Measurements from ENCODE around the gene TPM1.
"Not testable (repeated sequence)": the region's sequence is repeated elsewhere in the genome, so short reads cannot be mapped to it uniquely, and the experiment has no call there.

Gene TPM1

DNA sequence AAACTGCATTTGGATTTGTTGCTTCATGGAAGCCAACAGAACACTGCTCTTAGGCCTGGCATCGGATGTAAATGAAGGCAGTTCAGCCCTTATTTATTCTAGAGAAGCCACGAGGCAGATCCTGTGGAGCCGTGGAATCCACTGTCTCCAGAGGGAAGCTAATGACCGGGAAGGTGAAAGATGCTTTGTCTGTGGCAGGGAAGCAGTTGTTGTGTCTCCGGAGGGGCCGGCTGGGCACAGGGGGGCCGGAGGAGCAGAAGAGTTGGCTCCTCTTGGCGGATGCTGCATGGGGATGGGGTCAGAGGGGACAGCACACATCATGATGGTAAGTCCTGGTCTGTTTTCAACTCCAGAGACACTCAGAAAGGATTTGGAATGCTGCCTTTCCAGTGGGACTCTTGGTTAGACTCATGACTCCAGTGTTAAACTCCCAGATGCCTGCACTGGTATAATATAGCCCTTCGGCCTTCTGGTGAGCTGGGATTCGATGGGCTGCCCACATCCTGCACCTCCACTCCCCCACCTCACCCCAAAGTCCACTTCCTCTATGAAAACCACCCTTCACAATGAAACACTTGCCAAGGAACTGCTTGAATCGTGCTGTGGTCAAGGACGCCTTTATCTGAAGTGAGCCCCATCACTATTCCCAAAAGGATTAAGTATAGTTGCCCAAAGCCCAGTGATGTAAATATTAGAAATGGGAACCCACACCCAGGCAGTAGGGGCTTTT is 33.6 kb downstream of the TPM1 start:
- DNase-seq, result no peak

DNA sequence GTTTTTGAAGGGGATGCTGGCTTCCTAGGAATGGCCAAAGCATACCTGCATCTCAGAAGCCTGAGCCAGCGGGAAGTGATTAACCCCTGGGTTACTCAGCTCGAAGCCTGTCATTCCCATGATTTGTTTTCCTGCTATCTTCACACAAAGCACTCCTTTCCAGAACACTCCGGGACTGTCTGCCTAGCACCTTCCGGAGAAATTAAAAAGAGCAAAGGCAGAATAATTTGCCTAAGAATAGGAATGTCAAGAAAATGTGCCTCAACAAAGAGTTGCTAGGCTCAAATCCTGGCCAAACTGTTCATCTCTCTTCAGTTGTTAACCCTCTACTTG is 34.1 kb downstream of the TPM1 start:
- DNase-seq, result no peak

DNA sequence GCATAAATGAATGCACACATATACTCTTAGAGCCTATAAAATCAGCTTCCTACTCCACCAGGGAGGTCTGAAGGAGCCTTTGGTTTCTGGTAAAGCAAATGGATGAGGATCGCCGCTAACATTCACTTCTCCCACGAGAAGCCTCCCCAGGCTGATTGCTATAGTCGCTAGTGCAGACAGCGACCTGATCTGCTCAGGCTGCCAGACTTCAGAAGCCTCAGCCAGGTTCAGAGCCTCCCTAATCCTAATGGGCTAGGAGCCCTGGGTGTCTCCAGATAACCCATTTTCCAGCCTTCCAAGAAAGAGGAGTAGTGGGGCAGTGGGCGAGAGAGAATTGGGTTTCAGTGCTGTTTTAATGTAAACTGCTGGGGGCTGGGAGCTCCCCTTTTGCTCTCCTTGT is 35.4 kb downstream of the TPM1 start:
- DNase-seq, result no peak

DNA sequence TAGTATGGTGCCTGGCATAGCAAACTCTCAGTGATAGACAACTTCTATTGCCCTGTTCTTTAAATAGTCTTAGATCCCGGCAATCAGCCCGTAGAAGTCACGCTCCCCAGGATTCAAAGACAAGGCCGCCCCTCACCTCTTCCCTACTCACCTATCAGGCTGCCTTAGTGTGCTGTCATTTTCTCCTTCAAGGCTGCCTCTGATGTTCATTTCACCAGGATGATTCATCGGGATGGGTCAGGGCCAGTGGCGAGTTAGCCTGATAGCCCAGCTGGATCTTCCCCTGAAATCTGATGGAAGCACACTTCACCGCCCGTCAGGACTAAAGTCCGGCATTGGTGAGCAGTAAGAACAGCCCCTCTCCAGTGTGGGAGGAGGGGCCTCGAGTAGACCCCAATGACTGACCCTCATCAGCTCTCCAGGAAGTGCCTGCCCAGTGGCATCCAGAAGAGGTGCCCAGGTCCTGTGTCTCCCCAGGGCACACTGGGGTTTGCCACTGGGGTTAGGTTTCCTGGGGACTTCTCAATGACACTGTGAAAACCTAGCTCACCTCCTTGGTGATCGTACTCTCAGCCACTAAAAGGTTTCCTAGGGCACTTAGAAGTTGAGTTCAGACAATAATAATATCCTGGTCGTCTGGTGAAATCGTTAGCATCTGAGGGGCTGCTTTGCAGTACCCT is 37.5 kb downstream of the TPM1 start:
- no peak for DNase-seq

DNA sequence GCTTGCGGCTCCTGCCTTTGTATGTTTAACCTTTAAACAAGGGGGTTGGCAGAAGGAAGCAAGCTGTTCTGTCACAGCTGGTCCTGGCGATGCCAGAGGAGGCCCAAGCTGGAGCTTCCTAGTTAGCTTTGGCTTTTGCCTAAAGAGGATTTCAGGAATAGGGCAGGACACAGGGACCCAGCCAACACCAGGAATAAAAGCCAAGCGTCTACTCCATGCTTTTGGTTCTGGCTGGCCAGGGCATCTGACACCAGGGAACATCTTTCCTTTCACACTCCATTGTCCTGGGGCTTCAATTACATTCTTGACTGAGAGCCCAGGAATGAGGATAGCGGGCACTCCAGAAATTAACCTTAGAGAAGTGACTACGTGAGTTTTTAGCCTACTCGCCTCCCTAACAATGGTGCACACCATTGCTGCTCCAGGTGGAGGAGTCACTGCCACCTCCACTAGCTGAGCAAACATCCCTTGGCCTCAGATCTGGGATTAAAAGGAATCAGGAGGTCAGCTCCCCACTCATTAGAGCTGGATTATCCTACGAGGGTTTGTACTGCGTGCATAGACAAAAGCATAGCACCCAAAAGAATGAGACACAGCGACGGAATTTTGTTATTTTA is 38.2 kb downstream of the TPM1 start:
- no peak for DNase-seq

DNA sequence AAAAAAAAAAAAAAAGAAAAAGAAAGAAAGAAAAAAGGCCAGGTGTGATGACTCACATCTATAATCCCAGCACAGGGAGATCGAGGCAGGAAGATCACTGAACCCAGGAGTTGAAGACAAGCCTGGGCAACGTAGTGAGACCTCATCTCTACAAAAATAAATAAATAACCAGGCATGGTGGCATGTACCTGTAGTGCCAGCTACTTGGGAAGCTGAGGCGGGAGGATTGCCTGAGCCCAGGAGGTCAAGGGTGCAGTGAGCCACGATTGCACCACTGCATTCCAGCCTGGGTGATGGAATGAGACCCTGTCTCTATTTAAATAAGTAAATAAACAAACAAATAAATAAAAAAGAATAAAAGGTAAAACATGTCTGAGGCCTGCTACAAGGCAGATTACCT is 39.8 kb downstream of the TPM1 start:
- DNase-seq, result no peak

DNA sequence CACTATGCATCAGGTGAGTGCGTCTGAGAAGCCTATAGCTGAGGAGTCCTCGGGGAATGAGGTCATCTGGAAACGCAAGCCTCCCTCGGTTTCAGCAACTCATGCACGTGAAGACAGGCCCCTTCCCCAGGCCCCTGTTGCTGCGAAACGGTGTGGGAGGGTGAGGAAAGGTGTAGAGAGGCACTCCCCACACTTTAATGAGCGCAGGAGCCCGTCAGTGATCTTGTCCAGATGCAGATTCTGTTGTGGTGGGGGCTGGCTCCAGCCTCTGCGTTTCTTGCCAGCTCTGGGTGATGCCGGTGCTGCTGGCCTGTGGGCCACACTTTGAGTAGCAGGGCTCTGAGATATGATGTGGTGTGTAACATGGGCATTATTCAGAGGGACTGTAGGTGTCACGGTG is 40.5 kb downstream of the TPM1 start:
- no peak for DNase-seq

DNA sequence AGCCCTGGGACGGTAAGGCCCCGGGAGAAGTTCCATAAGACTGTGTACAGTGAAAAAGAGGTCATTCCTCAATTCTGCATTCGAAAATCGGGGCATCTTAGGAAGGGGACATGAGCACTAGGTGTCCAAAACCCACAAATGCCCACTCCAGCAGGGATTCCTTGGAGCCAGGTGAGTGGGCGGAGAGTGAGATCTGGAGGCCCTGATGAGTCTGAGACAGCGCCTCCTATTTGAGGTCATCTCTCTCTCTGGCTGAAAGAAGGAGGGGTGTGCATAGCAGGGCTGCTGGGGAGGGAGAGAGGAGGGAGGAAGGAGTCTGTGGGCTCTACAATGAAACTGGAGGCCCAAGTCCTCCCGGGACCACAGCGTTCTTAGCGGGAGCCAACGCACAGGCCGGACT is 41.0 kb downstream of the TPM1 start:
- no peak for DNase-seq

DNA sequence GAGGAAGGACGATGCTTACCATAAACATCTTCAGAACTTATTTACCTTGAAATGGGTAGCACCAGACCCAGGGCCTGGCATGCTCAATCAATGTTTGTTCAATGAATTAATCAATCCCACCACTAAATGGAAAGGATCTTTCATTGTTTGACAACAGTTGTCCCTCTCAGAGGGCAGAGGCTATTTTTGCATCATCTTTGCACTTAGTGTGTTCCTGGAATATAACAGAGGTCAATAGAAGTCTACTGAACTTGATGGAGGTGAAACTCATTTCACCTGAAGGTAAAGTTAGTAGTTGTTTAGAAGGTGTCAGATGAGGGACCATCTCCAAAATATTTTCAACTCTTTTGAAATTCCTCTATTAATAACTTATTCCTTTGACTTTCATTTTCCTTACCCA is 42.3 kb downstream of the TPM1 start:
- DNase-seq, result no peak

DNA sequence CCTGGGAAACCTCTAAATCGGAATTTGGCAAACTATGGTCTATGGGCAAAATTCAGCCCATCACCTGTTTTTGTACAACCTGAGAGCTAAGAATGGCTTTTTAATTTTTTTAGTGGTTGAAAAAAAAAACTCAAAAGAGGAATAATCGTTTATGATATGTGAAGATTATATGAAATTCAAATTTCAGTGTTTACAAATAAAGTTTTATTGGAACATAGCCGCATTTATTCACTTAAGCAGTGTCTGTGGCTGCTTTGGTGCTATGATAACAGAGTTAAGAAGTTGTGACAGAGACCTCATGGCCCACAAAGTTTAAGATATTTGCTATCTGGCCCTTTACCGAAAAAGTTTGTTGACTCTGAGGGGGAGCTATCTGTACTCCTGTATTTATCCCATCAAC is 42.7 kb downstream of the TPM1 start:
- no peak for DNase-seq

DNA sequence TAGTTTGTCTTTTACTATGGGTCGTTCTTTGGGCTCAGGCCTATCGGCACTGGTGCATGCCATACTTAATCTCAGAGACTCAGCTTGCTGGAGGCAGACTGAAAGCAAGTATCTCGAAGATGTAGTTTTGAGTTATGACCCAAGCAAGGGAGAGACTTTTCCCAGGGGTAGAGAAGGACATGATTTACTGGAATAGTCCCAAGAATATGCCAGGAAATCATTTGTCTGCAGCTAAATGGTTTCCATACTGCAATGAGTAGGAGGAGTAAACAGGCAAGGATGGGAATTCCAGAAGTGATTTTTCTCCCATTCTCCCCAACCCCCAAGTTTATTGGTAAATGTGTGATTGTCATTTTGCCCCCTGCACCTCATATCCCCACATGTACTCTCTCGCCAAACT is 43.7 kb downstream of the TPM1 start:
- DNase-seq, result no peak

DNA sequence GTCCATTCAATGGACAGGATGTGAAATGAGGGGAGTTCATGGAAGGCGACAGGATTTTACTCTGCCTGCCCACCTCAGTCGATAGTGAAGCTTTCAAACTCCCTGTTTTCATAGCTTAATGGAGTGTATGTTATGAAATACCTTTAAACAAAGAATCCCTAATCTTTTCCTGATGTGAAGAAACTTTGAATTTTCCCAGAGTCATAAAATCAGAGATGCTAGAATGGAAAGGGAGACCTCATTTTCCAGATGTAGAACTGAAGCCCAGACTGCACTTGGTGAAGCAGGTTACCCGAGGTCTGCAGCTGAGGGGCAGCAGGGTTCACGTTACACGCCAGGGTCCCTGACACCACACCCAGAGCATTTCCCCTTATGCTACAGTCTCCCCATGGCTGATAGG is 44.4 kb downstream of the TPM1 start:
- DNase-seq, result no peak

DNA sequence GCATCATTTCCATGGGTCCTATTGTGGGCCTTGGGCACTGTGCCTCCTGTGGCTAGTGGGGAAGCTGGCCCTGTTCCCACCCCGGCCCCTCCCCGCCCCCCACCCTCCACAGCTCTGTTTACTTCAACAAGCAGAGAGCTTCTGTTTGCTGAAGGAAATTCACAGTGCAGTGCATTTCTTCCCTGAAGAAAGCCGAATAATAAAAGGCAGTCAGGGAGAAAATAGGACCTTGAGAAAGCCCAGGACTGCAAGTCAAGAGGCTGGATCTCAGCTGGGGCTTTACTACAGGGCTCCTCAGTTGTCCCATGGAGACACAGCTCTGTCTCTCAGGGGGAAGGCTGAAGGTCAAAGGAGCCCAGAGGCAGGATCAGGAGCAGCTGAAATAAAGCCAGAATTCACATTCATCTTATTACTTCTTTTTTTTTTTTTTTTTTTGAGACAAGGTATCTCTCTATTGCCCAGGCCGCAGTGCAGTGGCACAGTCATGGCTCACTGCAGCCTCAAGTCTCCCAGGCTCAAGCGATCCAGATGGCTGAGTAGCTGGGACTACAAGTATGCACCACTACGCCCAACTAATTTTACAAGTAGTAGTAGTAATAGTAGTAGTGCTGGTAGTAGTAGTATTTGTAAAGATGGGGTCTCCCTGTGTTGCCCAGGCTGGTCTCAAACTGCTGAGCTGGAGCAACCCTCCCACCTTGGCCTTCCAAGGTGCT is 46.1 kb downstream of the TPM1 start:
- DNase-seq, result no peak

DNA sequence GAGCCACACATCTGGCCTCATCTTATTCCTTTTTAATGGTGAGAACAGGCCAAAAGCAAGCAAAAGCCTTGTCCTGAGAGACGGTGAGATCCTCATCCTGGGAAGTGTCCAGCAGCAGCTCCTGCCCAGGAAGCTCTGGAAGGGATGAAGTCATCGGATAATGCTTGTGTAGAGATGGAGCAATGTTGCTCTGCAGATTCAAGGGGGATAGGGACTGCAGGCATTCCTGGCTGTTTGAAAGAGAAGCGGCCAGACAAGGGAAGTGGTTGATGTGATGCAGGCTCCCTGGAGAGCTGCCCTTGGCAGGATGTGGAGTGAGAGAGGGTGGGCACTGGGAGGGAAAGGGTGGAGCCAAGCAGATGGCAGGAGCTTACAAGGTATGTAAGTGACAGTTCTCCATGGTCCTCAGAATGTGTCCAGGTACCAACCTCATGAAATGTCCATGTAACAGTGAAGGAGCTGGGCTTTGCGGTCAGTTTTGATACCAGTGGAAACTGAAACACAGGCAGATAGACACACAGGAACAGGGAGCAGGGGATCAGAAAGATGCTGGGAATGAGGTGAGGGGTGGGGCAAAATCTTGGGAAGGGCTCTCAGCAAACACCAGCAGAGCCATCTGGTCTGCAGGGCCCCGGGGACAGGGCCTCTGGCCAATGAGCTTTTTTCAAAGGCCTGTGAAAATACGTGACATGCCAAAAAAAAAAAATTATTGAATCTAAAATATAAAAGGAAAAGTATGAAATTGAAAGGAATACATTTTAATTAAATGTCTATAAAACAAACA is 46.9 kb downstream of the TPM1 start:
- no peak for DNase-seq

DNA sequence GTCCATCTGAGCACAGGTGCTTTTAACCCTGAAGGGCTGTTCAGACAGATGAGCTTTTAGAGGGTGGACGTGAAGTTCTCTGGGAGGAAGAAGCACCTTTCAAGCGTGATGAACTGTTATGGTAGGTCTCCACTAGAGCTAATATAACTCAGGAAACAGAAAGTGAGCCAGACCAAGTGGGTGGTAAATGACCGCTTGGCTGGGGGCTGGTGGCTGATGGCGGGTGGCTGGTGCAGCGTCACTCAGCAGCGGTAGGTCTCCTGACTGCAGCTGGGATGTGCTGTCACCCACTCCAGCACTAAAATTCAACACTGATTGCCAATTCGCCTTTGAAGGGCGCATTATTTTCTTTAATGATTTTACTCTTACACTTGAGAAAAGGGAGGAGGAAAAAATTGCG is 47.9 kb downstream of the TPM1 start:
- no peak for DNase-seq

DNA sequence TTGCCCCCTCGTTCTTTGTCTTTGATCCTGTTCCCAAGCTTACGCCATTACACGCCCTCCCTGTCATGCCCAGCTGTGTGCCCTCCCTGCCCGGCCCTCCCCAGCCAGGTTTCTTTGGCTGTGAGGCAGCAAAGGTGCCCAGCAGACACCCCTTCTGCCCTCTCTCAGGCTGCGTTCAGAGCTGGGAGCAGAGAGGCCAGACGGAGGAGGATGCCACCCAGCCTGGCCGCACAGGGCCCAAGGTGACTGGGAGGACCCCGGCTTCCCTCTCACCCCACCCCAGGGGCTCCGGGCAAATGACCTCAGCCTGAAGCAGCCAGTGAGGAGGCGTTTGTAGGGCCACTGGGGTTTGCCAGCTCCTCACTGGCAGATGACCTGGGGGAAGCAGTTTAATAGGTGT is 48.3 kb downstream of the TPM1 start:
- no peak for DNase-seq

DNA sequence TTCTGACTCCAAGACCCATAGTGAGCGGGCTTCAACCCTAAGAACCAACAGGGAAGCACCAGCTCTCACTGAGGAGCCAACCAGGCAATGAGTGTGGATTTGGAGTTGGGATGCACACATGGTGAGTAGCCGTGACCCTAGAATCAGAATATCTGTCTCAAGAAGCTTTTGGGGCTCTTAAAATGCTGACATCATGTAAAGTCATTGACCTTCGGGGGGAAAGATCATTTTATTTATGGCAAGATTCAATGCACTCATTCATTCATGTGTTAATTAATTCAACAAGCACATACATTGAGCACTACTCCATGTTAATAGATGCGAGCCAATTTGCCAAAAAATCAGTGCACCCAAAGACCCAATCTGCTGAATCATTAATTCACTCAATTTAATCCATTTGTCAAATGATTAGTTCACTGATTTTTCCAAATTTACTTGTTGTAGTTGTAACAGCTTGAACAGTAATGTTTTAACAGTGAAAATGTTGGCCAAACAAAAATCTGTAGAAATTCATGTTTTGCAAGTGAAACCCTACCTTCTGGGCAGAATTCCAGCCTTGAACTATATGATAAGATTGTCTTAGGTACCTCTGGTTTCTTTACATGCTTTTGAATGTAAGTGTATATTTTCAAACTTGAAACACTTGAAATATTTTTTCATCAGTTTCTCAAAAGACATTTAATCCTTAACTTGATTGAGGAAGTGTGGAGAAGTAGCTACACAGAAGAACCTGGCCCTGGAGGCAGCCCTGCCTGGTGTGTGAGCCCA is 49.3 kb downstream of the TPM1 start:
- no peak for DNase-seq

DNA sequence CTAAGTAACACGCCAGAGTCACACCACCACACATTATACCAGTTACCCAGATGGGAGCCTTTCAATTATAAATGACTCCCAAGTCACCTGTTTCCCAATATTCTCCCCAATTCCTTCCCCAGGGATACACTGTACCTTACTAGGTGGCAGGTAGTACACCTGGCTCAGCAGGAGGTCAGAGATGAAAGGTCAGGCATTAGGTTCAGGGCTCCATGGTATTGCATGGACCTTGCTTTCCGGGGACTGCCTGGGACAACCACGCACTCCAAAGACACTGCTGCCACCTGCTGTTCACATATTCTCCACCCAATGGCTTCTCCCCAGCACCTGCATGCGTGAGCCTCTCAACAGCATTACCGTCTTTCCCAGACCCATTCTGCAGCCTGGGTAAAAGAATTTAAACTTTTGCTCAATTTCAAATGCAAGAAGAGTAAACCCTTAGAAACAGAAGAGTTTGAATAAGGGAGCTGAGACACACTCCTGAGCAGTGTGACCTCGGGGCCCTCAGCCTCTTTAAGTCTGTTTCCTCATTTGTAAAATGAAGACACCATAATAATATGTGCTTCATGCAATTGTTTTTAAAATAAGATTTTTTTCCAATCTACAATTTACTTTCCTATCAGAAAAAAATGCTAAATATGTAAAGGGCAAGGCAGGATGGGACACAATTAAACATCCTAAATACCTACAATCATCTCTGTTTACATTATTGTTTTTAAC is 51.1 kb downstream of the TPM1 start:
- DNase-seq, result peak; percentile 68

DNA sequence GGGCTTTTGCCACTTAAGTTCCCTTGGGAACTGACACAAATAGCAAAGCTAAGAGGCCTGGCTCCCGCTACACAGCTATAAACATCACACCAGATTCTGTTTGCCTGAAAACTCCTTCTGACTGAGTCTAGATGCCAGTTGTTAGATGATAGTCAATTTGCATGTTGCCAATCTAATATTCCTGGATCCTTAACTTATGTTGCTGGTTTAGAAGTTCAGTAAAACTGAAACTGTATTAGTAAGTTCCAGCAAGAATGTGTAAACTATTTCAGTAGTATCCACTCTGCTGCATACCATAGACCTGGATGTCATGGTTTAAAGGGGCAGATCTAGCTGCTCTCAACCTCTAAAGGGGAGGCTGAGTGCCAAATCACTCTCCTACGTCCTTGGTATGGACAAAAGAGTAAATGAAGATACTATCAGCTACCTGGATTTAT is 52.0 kb downstream of the TPM1 start:
- DNase-seq, result no peak

DNA sequence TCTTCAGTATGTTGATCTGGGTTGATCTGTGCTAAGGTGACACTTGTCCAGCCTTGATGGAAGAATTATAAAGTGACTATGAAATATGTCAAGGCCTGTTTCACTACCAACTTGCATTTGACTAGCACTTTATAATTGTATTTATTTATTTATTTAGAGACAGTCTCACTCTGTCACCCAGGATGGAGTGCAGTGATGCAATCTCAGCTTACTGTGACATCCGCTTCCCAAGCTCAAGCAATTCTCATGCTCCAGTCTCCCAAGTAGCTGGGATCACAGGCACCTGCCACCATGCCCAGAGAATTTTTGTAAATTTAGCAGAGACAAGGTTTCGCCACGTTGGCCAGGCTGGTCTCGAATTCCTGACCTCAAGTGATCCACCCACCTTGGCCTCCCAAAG is 53.6 kb downstream of the TPM1 start:
- no peak for DNase-seq

DNA sequence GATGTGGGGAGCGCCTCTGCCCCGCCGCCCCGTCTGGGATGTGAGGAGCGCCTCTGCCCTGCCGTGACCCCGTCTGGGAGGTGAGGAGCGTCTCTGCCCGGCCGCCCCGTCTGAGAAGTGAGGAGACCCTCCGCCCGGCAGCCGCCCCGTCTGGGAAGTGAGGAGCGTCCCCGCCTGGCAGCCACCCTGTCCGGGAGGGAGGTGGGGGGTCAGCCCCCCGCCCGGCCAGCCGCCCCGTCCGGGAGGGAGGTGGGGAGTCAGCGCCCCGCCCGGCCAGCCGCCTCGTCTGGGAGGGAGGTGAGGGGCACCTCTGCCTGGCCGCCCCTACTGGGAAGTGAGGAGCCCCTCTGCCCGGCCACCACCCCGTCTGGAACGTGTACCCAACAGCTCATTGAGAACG is 56.4 kb downstream of the TPM1 start:
- not testable (repeated sequence) for DNase-seq

DNA sequence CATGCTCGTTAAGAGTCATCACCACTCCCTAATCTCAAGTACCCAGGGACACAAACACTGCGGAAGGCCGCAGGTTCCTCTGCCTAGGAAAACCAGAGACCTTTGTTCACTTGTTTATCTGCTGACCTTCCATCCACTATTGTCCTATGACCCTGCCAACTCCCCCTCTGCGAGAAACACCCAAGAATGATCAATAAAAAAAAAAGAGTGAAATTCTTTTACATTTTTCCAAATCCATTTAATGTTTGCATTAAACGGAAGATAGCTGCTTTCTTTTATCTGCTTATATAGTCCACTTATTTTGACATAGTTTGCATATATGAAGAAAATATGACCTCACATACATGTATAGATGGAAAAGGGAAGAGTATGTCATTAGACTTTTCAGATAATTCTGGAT is 57.0 kb downstream of the TPM1 start:
- not testable (repeated sequence) for DNase-seq
